Nephron progenitor cell (in vitro differentiated cells): ENCODE measurements around the gene CCNY.

ENCODE experiments used
- DNase-seq: peaks from one replicate; pipeline ENCODE4 v3.0.0; 2021
- H3K27ac Mint-ChIP-seq: 2 replicates; pipeline ENCODE4 v1.8.0; 2021; ENCODE audit warnings: mild to moderate bottlenecking, moderate library complexity, mixed read lengths
- H3K27me3 Mint-ChIP-seq: 2 replicates; pipeline ENCODE4 v1.8.0; 2021; ENCODE audit warnings: mild to moderate bottlenecking, low read depth, mixed read lengths; ENCODE audit not compliant: poor library complexity
- H3K36me3 Mint-ChIP-seq: 2 replicates; pipeline ENCODE4 v1.8.0; 2021; ENCODE audit warnings: low read depth, mixed read lengths
- H3K4me1 Mint-ChIP-seq: 2 replicates; pipeline ENCODE4 v1.8.0; 2021; ENCODE audit warnings: mixed read lengths
- H3K4me3 Mint-ChIP-seq: 2 replicates; pipeline ENCODE4 v1.8.0; 2021; ENCODE audit warnings: mild to moderate bottlenecking, moderate library complexity, mixed read lengths
- H3K9me3 Mint-ChIP-seq: 2 replicates; pipeline ENCODE4 v1.8.0; 2021; ENCODE audit warnings: mild to moderate bottlenecking, moderate library complexity, mixed read lengths
- CTCF ChIP-seq: fragments of 200-600 bp; sonication (generic); IDR thresholded peaks from 2 replicates; pipeline ENCODE4 v1.5.0; 2021; ENCODE audit warnings: antibody characterized with exemption

Gene CCNY

GRCh38 chr10:35422228-35422627 is 85.9 kb downstream of the CCNY start:
- no peaks in the 10 kb centered on the region for H3K9me3 Mint-ChIP-seq
- TF ChIP-seq CTCF: no peak
- H3K4me3 Mint-ChIP-seq: peak overlapping the region; percentile 53
- peak; percentile 19 for DNase-seq
- no peaks in the 10 kb centered on the region for H3K36me3 Mint-ChIP-seq
- H3K27me3 Mint-ChIP-seq: peaks cover 5% of the 10 kb centered on the region
- peak overlapping the region; percentile 55 for H3K27ac Mint-ChIP-seq
- peaks cover 38% of the 10 kb centered on the region for H3K4me1 Mint-ChIP-seq

GRCh38 chr10:35423505-35424306 is 87.4 kb downstream of the CCNY start:
- Mint-ChIP-seq H3K27ac (no peak overlapping the region), H3K36me3 (no peaks in the 10 kb centered on the region), H3K9me3 (no peaks in the 10 kb centered on the region), H3K4me1 (peaks cover 35% of the 10 kb centered on the region), H3K27me3 (peaks cover 7% of the 10 kb centered on the region), H3K4me3 (no peak overlapping the region)
- TF ChIP-seq CTCF: no peak
- DNase-seq: no peak

GRCh38 chr10:35424680-35425285 is 88.5 kb downstream of the CCNY start:
- H3K4me3 Mint-ChIP-seq: no peak overlapping the region
- peaks cover 34% of the 10 kb centered on the region for H3K4me1 Mint-ChIP-seq
- no peak for DNase-seq
- TF ChIP-seq CTCF: no peak
- H3K27ac Mint-ChIP-seq: no peak overlapping the region
- H3K27me3 Mint-ChIP-seq: peaks cover 7% of the 10 kb centered on the region
- no peaks in the 10 kb centered on the region for H3K9me3 Mint-ChIP-seq
- H3K36me3 Mint-ChIP-seq: no peaks in the 10 kb centered on the region

GRCh38 chr10:35425595-35425994 is 89.3 kb downstream of the CCNY start:
- no peak overlapping the region for H3K4me3 Mint-ChIP-seq
- H3K9me3 Mint-ChIP-seq: no peaks in the 10 kb centered on the region
- no peak for DNase-seq
- peaks cover 7% of the 10 kb centered on the region for H3K27me3 Mint-ChIP-seq
- TF ChIP-seq CTCF: no peak
- no peak overlapping the region for H3K27ac Mint-ChIP-seq
- H3K4me1 Mint-ChIP-seq: peaks cover 26% of the 10 kb centered on the region
- no peaks in the 10 kb centered on the region for H3K36me3 Mint-ChIP-seq

- Mint-ChIP-seq H3K4me3 (no peak overlapping the region), H3K9me3 (no peaks in the 10 kb centered on the region)
These were observed 90.3 kb downstream of the CCNY start for GRCh38 chr10:35426657-35427056.

More at GRCh38 chr10:35426657-35427056, 90.3 kb downstream of the CCNY start:
- H3K36me3 Mint-ChIP-seq: no peaks in the 10 kb centered on the region
- peaks cover 2% of the 10 kb centered on the region for H3K27me3 Mint-ChIP-seq
- peaks cover 15% of the 10 kb centered on the region for H3K4me1 Mint-ChIP-seq
- no peak for DNase-seq
- no peak overlapping the region for H3K27ac Mint-ChIP-seq
- TF ChIP-seq CTCF: no peak
